Osteoblast (primary cell): Measurements from ENCODE around the gene PGGHG. TPM values are rescaled to one million over a fixed set of nuclear protein-coding genes. Genes with fewer than 3 reads are reported as not detected.
A peak's percentile ranks its signal among the peaks of the same experiment; 100 is the strongest.
"Not testable (repeated sequence)": the region's sequence is repeated elsewhere in the genome, so short reads cannot be mapped to it uniquely, and the experiment has no call there.

ENCODE experiments used
- DNase-seq: peaks from one replicate; pipeline ENCODE4 v3.0.0; 2011; ENCODE audit warnings: low spot score, mixed read lengths; ENCODE audit not compliant: insufficient read length; ENCODE audit errors: missing footprints
- H2AFZ ChIP-seq: 2 replicates; pipeline ENCODE4 v1.6.0; 2011; ENCODE audit warnings: mild to moderate bottlenecking, low read length
- H3K27ac ChIP-seq: 2 replicates; pipeline ENCODE4 v1.5.1; 2011; ENCODE audit warnings: mild to moderate bottlenecking, low read depth, low read length, moderate library complexity
- H3K27me3 ChIP-seq: 2 replicates; pipeline ENCODE4 v1.6.0; 2012; ENCODE audit warnings: mild to moderate bottlenecking, control low read depth, inconsistent platforms, low read length, moderate library complexity; ENCODE audit not compliant: insufficient read depth
- H3K36me3 ChIP-seq: 2 replicates; pipeline ENCODE4 v1.5.1; 2011; ENCODE audit warnings: mild to moderate bottlenecking, low read length, control low read depth, moderate library complexity; ENCODE audit not compliant: insufficient read depth
- H3K4me1 ChIP-seq: 2 replicates; pipeline ENCODE4 v1.5.1; 2011; ENCODE audit warnings: mild to moderate bottlenecking, low read length, control low read depth, moderate library complexity; ENCODE audit not compliant: insufficient read depth
- H3K4me2 ChIP-seq: 2 replicates; pipeline ENCODE4 v1.6.0; 2011; ENCODE audit warnings: mild to moderate bottlenecking, low read length; ENCODE audit not compliant: insufficient read depth
- H3K4me3 ChIP-seq: fragments of 200-600 bp; sonication (generic); 3 replicates; pipeline ENCODE4 v1.5.1; 2012; ENCODE audit warnings: mild to moderate bottlenecking, low read length, inconsistent platforms; ENCODE audit not compliant: insufficient read depth
- H3K79me2 ChIP-seq: 2 replicates; pipeline ENCODE4 v1.6.0; 2012; ENCODE audit warnings: mild to moderate bottlenecking, low read length, control low read depth, inconsistent platforms; ENCODE audit not compliant: insufficient read depth
- H3K9me3 ChIP-seq: 2 replicates; pipeline ENCODE4 v1.5.1; 2011; ENCODE audit warnings: low read depth, low read length, control low read depth
- H4K20me1 ChIP-seq: 2 replicates; pipeline ENCODE4 v1.6.0; 2012; ENCODE audit warnings: mild to moderate bottlenecking, low read length, control low read depth; ENCODE audit not compliant: insufficient read depth
- total RNA-seq: library from RNA; depleted of rRNA; stranded (reverse); fragments of >200 nt; gene quantifications from 2 replicates; pipeline ENCODE4 v1.2.3, GENCODE V29; 2012
- TF ChIP-seq, protein P1 (sequence below): IDR thresholded peaks from 2 replicates; pipeline ENCODE4 v1.5.1; 2011; ENCODE audit warnings: mild to moderate bottlenecking, low read depth, low read length, moderate library complexity; ENCODE audit errors: extremely low read depth

The PGGHG gene
- total RNA-seq, 1 donor = 8.7 TPM

DNA sequence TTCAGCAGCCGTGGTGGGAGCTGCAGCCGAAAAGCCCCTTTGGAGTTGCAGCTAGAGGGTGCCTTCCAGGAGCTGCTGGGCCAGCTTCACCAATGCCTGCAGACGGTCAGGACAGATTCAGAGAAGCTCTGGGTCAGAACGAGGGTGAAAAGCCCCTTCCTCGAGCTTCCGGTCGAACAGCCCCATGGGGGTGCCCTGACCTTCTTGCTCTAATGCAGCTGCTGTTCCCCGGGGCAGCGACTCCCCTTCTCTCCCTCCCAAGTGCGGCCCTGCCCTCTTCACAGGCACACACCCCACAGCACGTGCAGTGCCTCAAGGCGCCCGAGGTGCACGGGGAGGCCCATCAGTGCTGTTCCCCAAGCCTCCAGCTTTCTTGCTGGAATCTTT lies 41.4 kb downstream of the PGGHG start:
- Histone ChIP-seq H3K79me2 (no peaks in the 10 kb centered on the region), H3K4me1 (peaks cover 8% of the 10 kb centered on the region), H2AFZ (no peak overlapping the region), H3K4me2 (no peak overlapping the region), H3K4me3 (no peak overlapping the region), H4K20me1 (no peaks in the 10 kb centered on the region), H3K27me3 (no peaks in the 10 kb centered on the region), H3K9me3 (no peaks in the 10 kb centered on the region), H3K36me3 (no peaks in the 10 kb centered on the region), H3K27ac (no peak overlapping the region)
- DNase-seq = peak; percentile 62
- TF ChIP-seq, protein P1, sequence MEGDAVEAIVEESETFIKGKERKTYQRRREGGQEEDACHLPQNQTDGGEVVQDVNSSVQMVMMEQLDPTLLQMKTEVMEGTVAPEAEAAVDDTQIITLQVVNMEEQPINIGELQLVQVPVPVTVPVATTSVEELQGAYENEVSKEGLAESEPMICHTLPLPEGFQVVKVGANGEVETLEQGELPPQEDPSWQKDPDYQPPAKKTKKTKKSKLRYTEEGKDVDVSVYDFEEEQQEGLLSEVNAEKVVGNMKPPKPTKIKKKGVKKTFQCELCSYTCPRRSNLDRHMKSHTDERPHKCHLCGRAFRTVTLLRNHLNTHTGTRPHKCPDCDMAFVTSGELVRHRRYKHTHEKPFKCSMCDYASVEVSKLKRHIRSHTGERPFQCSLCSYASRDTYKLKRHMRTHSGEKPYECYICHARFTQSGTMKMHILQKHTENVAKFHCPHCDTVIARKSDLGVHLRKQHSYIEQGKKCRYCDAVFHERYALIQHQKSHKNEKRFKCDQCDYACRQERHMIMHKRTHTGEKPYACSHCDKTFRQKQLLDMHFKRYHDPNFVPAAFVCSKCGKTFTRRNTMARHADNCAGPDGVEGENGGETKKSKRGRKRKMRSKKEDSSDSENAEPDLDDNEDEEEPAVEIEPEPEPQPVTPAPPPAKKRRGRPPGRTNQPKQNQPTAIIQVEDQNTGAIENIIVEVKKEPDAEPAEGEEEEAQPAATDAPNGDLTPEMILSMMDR = no peak

DNA sequence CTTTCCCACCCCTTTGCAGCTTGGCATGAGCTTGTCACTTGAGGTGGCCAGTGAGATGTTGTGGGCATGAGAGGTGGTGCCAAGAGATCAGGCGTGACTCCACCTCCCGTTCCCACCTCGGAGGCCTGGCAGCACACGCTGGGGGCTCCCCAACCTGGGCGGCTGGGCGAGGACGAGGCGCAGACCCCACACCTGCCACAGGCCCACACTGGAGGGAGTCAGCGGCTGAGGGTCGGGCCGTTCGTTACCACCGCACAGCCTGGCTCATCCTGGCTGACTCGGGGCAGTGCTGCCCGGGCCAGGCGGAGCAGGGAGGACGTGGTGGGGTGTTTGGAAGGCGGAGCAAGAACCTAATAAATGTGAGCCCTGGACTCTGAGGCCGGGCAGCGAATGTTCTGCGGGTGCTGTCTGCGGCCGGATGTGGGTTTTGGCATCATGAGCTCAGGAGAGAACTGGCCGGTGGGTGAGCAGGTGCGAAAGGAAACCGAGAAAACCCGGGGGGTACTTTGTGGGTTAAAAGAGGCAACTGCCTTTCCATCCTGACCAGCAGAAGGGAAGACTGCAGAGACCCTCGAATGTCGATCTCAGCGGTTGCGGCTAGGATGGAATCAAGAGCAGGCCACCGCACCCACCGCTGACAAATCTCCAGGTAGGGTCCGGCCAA lies 41.9 kb downstream of the PGGHG start:
- Histone ChIP-seq H4K20me1 (no peaks in the 10 kb centered on the region), H3K4me1 (peaks cover 8% of the 10 kb centered on the region), H3K79me2 (no peaks in the 10 kb centered on the region), H3K4me2 (no peak overlapping the region), H2AFZ (no peak overlapping the region), H3K4me3 (no peak overlapping the region), H3K27me3 (no peaks in the 10 kb centered on the region), H3K36me3 (no peaks in the 10 kb centered on the region), H3K9me3 (no peaks in the 10 kb centered on the region), H3K27ac (no peak overlapping the region)
- TF ChIP-seq, protein P1 = no peak
- DNase-seq = peak; percentile 45

DNA sequence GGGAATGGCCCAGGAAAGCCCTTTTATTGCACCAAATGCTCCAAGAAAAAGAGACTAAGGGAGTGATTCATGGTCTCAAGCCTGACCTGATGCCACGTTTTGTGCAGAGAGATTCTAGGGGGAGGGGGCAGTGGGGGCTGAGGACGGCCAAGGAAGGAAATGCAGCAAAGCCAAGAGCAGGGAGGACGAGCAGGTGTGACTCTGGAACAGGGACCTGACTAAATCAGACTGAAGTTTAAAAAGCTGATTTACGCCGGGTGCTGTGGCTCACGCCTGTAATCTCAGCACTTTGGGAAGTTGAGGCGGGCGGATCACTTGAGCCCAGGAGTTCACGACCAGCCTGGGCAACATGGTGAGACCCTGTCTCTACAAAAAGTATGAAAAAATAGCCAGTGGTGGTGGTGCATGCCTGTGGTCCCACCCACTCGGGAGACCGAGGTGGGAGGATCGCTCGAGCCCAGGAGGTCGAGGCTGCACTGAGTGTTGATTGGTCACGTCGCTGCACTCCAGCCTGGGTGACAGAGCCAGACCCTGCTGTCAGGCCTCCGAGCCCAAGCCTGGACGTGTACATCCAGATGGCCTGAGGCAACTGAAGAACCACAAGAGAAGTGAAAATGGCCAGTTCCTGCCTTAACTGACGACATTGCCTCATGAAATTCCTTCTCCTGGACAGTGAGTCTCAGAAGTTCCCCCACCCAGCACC lies 42.6 kb downstream of the PGGHG start:
- no peak for DNase-seq
- Histone ChIP-seq H3K36me3 (no peaks in the 10 kb centered on the region), H3K4me2 (no peak overlapping the region), H3K27ac (no peak overlapping the region), H3K79me2 (no peaks in the 10 kb centered on the region), H3K4me1 (peaks cover 8% of the 10 kb centered on the region), H4K20me1 (no peaks in the 10 kb centered on the region), H3K9me3 (no peaks in the 10 kb centered on the region), H3K27me3 (no peaks in the 10 kb centered on the region), H2AFZ (no peak overlapping the region), H3K4me3 (no peak overlapping the region)
- TF ChIP-seq, protein P1 = no peak

DNA sequence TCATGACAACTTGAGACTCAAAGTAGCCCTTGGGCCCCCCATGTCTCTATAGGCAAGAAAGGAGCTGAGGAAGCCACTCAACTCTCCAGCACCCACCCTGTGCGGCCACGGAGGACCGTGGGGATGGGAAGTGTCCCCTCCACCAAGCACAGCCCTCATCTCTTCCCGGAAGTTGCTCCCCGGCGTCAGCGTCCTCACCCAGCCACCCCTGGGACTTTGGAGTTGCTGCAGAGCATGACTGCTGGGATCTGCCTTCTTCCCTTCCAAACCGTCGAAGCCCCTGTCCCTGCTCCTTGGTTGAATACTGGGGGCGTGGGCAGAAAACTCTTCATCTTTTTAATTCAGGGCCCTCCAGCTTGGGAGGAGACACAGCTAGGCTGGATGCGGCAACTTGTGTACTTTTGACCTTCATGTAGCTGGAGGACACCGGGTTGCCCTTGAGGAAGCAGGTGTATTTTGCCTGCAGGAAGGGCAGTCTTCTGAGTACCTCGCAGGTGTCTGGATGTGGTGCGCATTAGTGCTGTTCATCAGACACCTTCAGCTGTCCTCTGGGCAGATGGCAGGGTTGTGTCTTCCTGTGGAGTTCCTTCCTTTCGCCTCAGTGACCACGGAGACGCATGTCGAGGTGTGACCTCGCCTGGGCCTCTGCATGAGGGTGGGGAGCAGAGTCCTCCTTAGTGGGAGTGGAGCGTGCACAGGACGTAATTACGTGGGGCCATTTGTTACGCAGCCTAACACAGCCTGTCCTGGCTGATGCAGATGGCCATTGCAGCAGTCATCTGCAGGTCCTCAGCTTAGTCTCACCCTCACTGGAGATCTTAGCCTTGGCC lies 43.9 kb downstream of the PGGHG start:
- Histone ChIP-seq H3K4me1 (no peaks in the 10 kb centered on the region), H3K4me2 (no peak overlapping the region), H3K9me3 (no peaks in the 10 kb centered on the region), H3K27me3 (no peaks in the 10 kb centered on the region), H3K79me2 (no peaks in the 10 kb centered on the region), H3K36me3 (no peaks in the 10 kb centered on the region), H4K20me1 (no peaks in the 10 kb centered on the region), H3K4me3 (no peak overlapping the region), H3K27ac (no peak overlapping the region), H2AFZ (no peak overlapping the region)
- peak; percentile 39 for DNase-seq
- TF ChIP-seq, protein P1 = no peak

DNA sequence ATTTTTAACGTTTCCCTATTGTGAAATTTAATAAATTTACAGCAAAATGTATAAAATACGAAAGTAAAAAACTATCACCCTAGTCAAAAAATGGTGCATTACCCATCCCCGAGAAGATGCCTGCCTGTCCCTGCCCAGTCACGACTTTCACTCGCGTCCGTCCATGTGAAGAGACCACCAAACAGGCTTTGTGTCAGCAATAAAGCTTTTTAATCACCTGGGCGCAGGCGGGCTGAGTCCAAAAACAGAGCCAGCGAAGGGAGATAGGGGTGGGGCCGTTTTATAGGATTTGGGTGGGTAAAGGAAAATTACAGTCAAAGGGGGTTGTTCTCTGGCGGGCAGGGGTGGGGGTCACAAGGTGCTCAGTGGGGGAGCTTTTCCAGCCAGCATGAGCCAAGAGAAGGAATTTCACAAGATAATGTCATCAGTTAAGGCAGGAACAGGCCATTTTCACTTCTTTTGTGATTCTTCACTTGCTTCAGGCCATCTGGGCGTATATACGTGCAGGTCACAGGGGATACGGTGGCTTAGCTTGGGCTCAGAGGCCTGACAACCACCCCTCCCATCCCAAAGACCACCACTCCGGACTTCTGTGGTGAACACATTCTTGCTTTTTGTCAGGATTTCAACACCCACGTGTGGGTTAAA lies 44.8 kb downstream of the PGGHG start:
- not testable (repeated sequence) for H3K36me3 ChIP-seq, H3K79me2 ChIP-seq, H3K9me3 ChIP-seq, H3K4me1 ChIP-seq, H4K20me1 ChIP-seq, H3K27me3 ChIP-seq, H3K4me2 ChIP-seq, DNase-seq, H3K27ac ChIP-seq, H3K4me3 ChIP-seq
- peak overlapping the region; percentile 32 for H2AFZ ChIP-seq
